Left lobe of liver (tissue), 2 donors: ENCODE data around the gene LCN2. TPM values are rescaled to one million over a fixed set of nuclear protein-coding genes. Genes with fewer than 3 reads are reported as not detected.

ENCODE experiments used
- ATAC-seq: fragments of 200-7000 bp; cut with Tn5 transposase; one replicate; pipeline ENCODE4 v1.9.1; 2020; ENCODE audit warnings: mild to moderate bottlenecking, moderate library complexity
- DNase-seq: peaks from one replicate; pipeline ENCODE4 v3.0.0-alpha.2; 2020; ENCODE audit warnings: low spot score
- total RNA-seq: library from RNA; stranded (reverse); gene quantifications from one replicate; pipeline ENCODE4 v1.2.1, GENCODE V29; 2021
- donor health status: DM: no; HTN: no; CAD: no; lungs with moderate emphysema.
- donor health status: DM: no; HTN: yes; CAD: no.

LCN2 gene
- total RNA-seq, 1 donor from 2014 or later: 2.7 TPM

GRCh38 chr9:128190516-128191405 lies 41.5 kb downstream of the LCN2 start:
- DNase-seq (peak; percentile 66), ATAC-seq (peak; percentile 5)

GRCh38 chr9:128191406-128192046 lies 42.3 kb downstream of the LCN2 start, which contains the start of gene CIZ1:
Gene CIZ1, minus strand, starts transcription at chr9:128191572. Its CDS starts 715 bp downstream, at chr9:128190857.
- DNase-seq: peak; percentile 77
- peak; percentile 91 for ATAC-seq

DNA sequence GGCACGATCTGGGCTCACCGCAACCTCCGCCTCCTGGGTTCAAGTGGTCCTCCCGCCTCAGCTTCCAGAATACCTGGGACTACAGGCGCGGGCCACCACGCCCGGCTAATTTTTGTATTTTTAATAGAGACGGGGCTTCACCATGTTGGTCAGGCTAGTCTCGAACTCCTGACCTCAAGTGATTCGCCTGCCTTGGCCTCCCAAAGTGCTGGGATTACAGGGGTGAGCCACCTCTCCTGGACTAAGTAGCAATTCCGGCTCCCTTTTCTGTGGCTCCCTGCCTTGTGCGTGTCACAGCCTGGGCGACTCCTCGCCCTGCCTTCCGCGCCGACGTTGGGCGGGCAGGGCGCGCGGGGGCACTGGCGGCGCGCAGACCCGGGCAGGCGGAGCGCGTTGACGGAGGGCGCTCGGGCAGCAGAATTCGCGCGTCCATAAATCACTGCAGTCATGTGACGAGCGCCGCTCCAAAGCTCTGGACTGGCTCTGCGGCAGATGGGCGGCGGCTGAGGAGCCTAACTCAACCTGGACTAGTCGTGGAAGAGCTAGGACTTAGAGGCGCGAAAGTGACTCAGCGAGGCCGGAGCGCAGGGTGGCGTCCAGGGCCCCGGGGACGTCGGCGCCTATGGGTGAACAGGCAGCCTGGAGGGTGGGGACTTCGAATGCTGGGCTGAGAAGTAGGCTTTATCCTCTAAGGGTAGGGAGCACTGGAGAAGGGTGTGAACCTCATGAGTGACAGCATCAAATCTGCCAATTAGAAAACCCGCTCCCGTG lies 43.5 kb downstream of the LCN2 start:
- ATAC-seq: peak; percentile 80
- DNase-seq: peak; percentile 82

DNA sequence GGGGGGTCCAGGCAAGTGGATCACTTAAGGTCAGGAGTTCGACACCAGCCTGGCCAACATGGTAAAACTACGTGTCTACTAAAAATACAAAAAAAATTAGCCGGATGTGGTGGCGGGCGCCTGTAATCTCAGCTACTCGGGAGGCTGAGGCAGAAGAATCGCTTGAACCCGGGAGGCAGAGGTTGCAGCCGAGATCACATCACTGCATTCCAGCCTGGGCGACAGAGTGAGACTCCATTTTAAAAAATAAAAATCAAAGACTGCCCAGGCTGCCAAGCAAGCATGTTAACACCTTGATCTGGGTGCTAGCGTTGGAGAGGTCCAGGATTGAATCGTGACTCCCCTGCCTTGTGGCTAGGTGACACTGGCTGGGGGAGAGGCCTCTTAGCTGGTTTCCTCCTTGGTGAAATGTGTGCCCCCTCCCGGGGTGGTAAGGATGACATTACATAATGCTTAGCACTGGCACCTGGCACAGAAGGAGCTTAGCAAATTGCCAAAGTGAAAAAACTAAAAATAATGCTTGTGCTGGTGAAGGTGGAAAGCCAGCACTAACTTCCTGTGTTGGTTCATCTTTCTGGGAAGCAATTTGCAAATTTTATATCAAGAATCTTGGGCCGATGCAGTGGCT lies 44.3 kb downstream of the LCN2 start:
- DNase-seq (no peak), ATAC-seq (no peak)

GRCh38 chr9:128201441-128202369 lies 52.5 kb downstream of the LCN2 start:
- ATAC-seq: no peak

GRCh38 chr9:128202648-128203023 lies 53.4 kb downstream of the LCN2 start:
- no peak for DNase-seq
- ATAC-seq: no peak

More at GRCh38 chr9:128201441-128202369, 52.5 kb downstream of the LCN2 start:
- no peak for DNase-seq

Other genes starting within 250 kb of the LCN2 start
- 35.2 TPM for gene ST6GALNAC6, start 249.8 kb upstream of the LCN2 start, total RNA-seq
- 5.9 TPM for gene ST6GALNAC4, start 232.4 kb upstream of the LCN2 start, total RNA-seq
- 0.40 TPM for gene PIP5KL1, start 218.7 kb upstream of the LCN2 start, total RNA-seq
- 12.4 TPM for gene DPM2, start 211.6 kb upstream of the LCN2 start, total RNA-seq
- 42.5 TPM for gene EEIG1, start 168.5 kb upstream of the LCN2 start, total RNA-seq
- 6.3 TPM for gene NAIF1, start 82.1 kb upstream of the LCN2 start, total RNA-seq
- gene SLC25A25, start 81.2 kb upstream of the LCN2 start, total RNA-seq: 76.9 TPM
- 35.8 TPM for gene PTGES2, start 21.7 kb upstream of the LCN2 start, total RNA-seq
- gene BBLN, start 10.8 kb downstream of the LCN2 start, total RNA-seq: 20.8 TPM
- 28.1 TPM for gene CIZ1, start 42.1 kb downstream of the LCN2 start, total RNA-seq
- 3.7 TPM for gene DNM1, start 53.9 kb downstream of the LCN2 start, total RNA-seq
- 34.8 TPM for gene GOLGA2, start 126.6 kb downstream of the LCN2 start, total RNA-seq
- gene SWI5, start 126.8 kb downstream of the LCN2 start, total RNA-seq: 17.8 TPM
- gene TRUB2, start 173.0 kb downstream of the LCN2 start, total RNA-seq: 28.7 TPM
- gene COQ4, start 173.4 kb downstream of the LCN2 start, total RNA-seq: 34.2 TPM
- 30.3 TPM for gene SLC27A4, start 191.1 kb downstream of the LCN2 start, total RNA-seq
- 24.6 TPM for gene URM1, start 221.9 kb downstream of the LCN2 start, total RNA-seq